Lung (tissue), 12 donors: ENCODE results near the gene ADGRA3. TPM values are rescaled to one million over a fixed set of nuclear protein-coding genes. Genes with fewer than 3 reads are reported as not detected.

Source experiments
- ATAC-seq: fragments of 200-7000 bp; cut with Tn5 transposase; one replicate; pipeline ENCODE4 v1.9.1; 2020; ENCODE audit warnings: moderate number of reproducible peaks; ENCODE audit not compliant: insufficient read depth, low FRiP score
- DNase-seq, 3 donors: peaks; one replicate each; pipeline ENCODE4 v3.0.0-alpha.2; 2013 to 2017
- H3K27ac ChIP-seq, 2 donors: one replicate each; pipeline ENCODE4 v1.5.1; 2013; ENCODE audit warnings: mild to moderate bottlenecking in 2 of 2, moderate library complexity in 2 of 2, control low read depth in 1 of 2, inconsistent platforms in 1 of 2, low read depth in 1 of 2, low read length in 1 of 2
- H3K27me3 ChIP-seq, 3 donors: one replicate each; pipeline ENCODE4 v1.5.1; 2013; ENCODE audit warnings: low read length in 2 of 3; ENCODE audit not compliant: control insufficient read depth in 3 of 3, insufficient read depth in 3 of 3
- H3K36me3 ChIP-seq, 4 donors: one replicate each; pipeline ENCODE4 v1.5.1; 2013; ENCODE audit warnings: low read length in 4 of 4, mild to moderate bottlenecking in 1 of 4, moderate library complexity in 1 of 4; ENCODE audit not compliant: control insufficient read depth in 4 of 4, insufficient read depth in 4 of 4
- H3K4me1 ChIP-seq, 5 donors: one replicate each; pipeline ENCODE4 v1.5.1; 2013; ENCODE audit warnings: low read length in 5 of 5, mild to moderate bottlenecking in 2 of 5, moderate library complexity in 1 of 5; ENCODE audit not compliant: control insufficient read depth in 5 of 5, insufficient read depth in 5 of 5
- H3K4me3 ChIP-seq: one replicate; pipeline ENCODE4 v1.5.1; 2013; ENCODE audit warnings: mild to moderate bottlenecking, control low read depth, moderate library complexity
- H3K9ac ChIP-seq, 2 donors: one replicate each; pipeline ENCODE4 v1.5.1; 2013; ENCODE audit warnings: low read length in 2 of 2, control low read depth in 1 of 2; ENCODE audit not compliant: insufficient read depth in 1 of 2
- H3K9me3 ChIP-seq, 4 donors: one replicate each; pipeline ENCODE4 v1.5.1; 2013; ENCODE audit warnings: low read length in 3 of 4, mild to moderate bottlenecking in 1 of 4, moderate library complexity in 1 of 4; ENCODE audit not compliant: control insufficient read depth in 4 of 4, insufficient read depth in 3 of 4
- WGBS, 2 donors: extraction: QIAGEN DNeasy Blood & Tissue Kit; methylation state at CpG; one replicate each; pipeline ENCODE4 v1.1.7; 2013; 5-methylcytosine and 5-hydroxymethylcytosine counted together
- polyA plus RNA-seq, 2 donors: library from polyadenylated mRNA; stranded (reverse); fragments of 200-250 nt; gene quantifications; one replicate each; pipeline ENCODE4 v1.2.1, GENCODE V29; 2013
- total RNA-seq, 2 donors: library from RNA; depleted of rRNA in 1 of 2; stranded (reverse); fragments of >200 nt in 1 of 2; gene quantifications; one replicate each; pipeline ENCODE4 v1.2.1, GENCODE V29; 2014 to 2021
- TF ChIP-seq, protein P1 (sequence below): IDR thresholded peaks from 2 replicates; pipeline ENCODE4 v1.5.1; 2012; ENCODE audit warnings: mild to moderate bottlenecking; ENCODE audit errors: control extremely low read depth, extremely low read depth
- donor health status: control.
- donor health status: control.
- donor health status: Bipolar disorder and iron deficiency.
- donor health status: healthy.
- donor health status: DM: yes; HTN: yes; CAD: no.

Gene ADGRA3
- total and polyA plus RNA-seq, 4 donors, result 6.6 to 62.8 (median 11.9) TPM

GRCh38 chr4:22460266-22460665, 55.6 kb downstream of the ADGRA3 start:
- Histone ChIP-seq H3K36me3 (peaks cover 0 to 4% (median 0%) of the 10 kb centered on the region in 4 donors), H3K27ac (no peak overlapping the region), H3K4me1 (peaks cover 0 to 9% (median 0%) of the 10 kb centered on the region in 5 donors), H3K9me3 (no peaks in the 10 kb centered on the region), H3K27me3 (no peaks in the 10 kb centered on the region), H3K9ac (no peak overlapping the region), H3K4me3 (no peak overlapping the region)
- TF ChIP-seq, protein P1, sequence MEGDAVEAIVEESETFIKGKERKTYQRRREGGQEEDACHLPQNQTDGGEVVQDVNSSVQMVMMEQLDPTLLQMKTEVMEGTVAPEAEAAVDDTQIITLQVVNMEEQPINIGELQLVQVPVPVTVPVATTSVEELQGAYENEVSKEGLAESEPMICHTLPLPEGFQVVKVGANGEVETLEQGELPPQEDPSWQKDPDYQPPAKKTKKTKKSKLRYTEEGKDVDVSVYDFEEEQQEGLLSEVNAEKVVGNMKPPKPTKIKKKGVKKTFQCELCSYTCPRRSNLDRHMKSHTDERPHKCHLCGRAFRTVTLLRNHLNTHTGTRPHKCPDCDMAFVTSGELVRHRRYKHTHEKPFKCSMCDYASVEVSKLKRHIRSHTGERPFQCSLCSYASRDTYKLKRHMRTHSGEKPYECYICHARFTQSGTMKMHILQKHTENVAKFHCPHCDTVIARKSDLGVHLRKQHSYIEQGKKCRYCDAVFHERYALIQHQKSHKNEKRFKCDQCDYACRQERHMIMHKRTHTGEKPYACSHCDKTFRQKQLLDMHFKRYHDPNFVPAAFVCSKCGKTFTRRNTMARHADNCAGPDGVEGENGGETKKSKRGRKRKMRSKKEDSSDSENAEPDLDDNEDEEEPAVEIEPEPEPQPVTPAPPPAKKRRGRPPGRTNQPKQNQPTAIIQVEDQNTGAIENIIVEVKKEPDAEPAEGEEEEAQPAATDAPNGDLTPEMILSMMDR, result no peak
- ATAC-seq (no peak), DNase-seq (no peak)

DNA sequence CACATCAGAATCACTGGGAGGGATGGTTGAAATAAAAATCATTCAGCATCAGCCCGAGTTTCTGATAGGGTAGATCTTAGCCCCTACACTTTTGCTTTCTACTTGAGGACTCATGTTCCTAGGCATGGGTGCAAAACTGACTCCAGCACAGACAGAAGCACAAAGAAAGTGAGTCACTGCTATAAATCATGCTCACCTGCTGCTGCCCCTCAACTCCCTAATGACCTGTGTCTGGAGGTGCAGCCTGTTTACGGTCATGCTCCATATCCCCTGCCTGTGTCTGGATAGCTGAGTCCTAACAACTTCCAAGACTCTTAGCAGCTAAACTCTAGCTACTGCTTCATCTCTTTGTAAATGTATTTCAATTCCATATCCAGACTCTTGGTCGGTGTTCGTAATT, 57.8 kb downstream of the ADGRA3 start:
- no peaks in the 10 kb centered on the region for H3K27me3 ChIP-seq
- no peak overlapping the region for H3K4me3 ChIP-seq
- no peak for ATAC-seq
- peaks cover 0 to 4% (median 0%) of the 10 kb centered on the region in 4 donors for H3K36me3 ChIP-seq
- no peak overlapping the region for H3K27ac ChIP-seq
- TF ChIP-seq, protein P1, result no peak
- H3K9ac ChIP-seq, result no peak overlapping the region
- DNase-seq, result no peak
- H3K9me3 ChIP-seq, result no peaks in the 10 kb centered on the region
- peaks cover 0 to 20% (median 7%) of the 10 kb centered on the region in 5 donors for H3K4me1 ChIP-seq
- WGBS, 2 donors, result 94 to 96% methylated on average over 4 of the region's 4 CpGs

GRCh38 chr4:22457348-22457747, 58.5 kb downstream of the ADGRA3 start:
- Histone ChIP-seq H3K9me3 (no peaks in the 10 kb centered on the region), H3K9ac (no peak overlapping the region), H3K27me3 (no peaks in the 10 kb centered on the region), H3K27ac (no peak overlapping the region), H3K4me3 (no peak overlapping the region), H3K4me1 (peaks cover 0 to 20% (median 7%) of the 10 kb centered on the region in 5 donors), H3K36me3 (peaks cover 0 to 4% (median 0%) of the 10 kb centered on the region in 4 donors)
- TF ChIP-seq, protein P1, result no peak
- DNase-seq (no peak), ATAC-seq (no peak)
- WGBS, 2 donors, result 86 to 87% methylated on average over 3 of the region's 3 CpGs

- 81 to 86% methylated on average over 3 of the region's 3 CpGs for WGBS, 2 donors
Measured at GRCh38 chr4:22456291-22456690, 59.6 kb downstream of the ADGRA3 start.

More at GRCh38 chr4:22456291-22456690, 59.6 kb downstream of the ADGRA3 start:
- DNase-seq (no peak), ATAC-seq (no peak)
- peaks cover 0 to 4% (median 0%) of the 10 kb centered on the region in 4 donors for H3K36me3 ChIP-seq
- no peak overlapping the region for H3K4me3 ChIP-seq
- H3K9me3 ChIP-seq, result no peaks in the 10 kb centered on the region
- no peak overlapping the region for H3K27ac ChIP-seq
- H3K9ac ChIP-seq, result no peak overlapping the region
- H3K4me1 ChIP-seq, result peaks cover 0 to 24% (median 8%) of the 10 kb centered on the region in 5 donors
- TF ChIP-seq, protein P1, result no peak
- no peaks in the 10 kb centered on the region for H3K27me3 ChIP-seq
